ENCODE data around the gene C20orf202.

The C20orf202 gene

GRCh38 chr20:1188347-1188746, 14.9 kb upstream of the C20orf202 start:
- Mint-ChIP-seq H3K27me3 (ENCODE audit: low read depth) (peaks cover 37% of the 10 kb centered on the region), H3K27ac (no peak overlapping the region), H3K4me1 (ENCODE audit: low read depth) (peaks cover 6% of the 10 kb centered on the region), H3K36me3 (ENCODE audit: low read depth) (peaks cover 2% of the 10 kb centered on the region), H3K9me3 (no peaks in the 10 kb centered on the region), H3K4me3 (no peak overlapping the region)
- DNase-seq (ENCODE audit: low spot score), result no peak

GRCh38 chr20:1189827-1190226, 13.4 kb upstream of the C20orf202 start:
- no peaks in the 10 kb centered on the region for H3K9me3 Mint-ChIP-seq
- no peak for DNase-seq (ENCODE audit: low spot score)
- peaks cover 4% of the 10 kb centered on the region for H3K4me1 Mint-ChIP-seq (ENCODE audit: low read depth)
- H3K27me3 Mint-ChIP-seq (ENCODE audit: low read depth), result peaks cover 23% of the 10 kb centered on the region
- no peaks in the 10 kb centered on the region for H3K36me3 Mint-ChIP-seq (ENCODE audit: low read depth)
- H3K27ac Mint-ChIP-seq, result no peak overlapping the region
- H3K4me3 Mint-ChIP-seq, result no peak overlapping the region

- H3K9me3 Mint-ChIP-seq, result no peaks in the 10 kb centered on the region
- DNase-seq (ENCODE audit: low spot score), result no peak
- no peaks in the 10 kb centered on the region for H3K36me3 Mint-ChIP-seq (ENCODE audit: low read depth)
- peaks cover 24% of the 10 kb centered on the region for H3K27me3 Mint-ChIP-seq (ENCODE audit: low read depth)
- no peak overlapping the region for H3K27ac Mint-ChIP-seq
- H3K4me1 Mint-ChIP-seq (ENCODE audit: low read depth), result peaks cover 3% of the 10 kb centered on the region
- H3K4me3 Mint-ChIP-seq, result no peak overlapping the region
These were observed 12.4 kb upstream of the C20orf202 start for GRCh38 chr20:1190847-1191246.

- Mint-ChIP-seq H3K9me3 (no peaks in the 10 kb centered on the region), H3K4me1 (ENCODE audit: low read depth) (no peaks in the 10 kb centered on the region), H3K27me3 (ENCODE audit: low read depth) (peaks cover 22% of the 10 kb centered on the region), H3K27ac (no peak overlapping the region), H3K36me3 (ENCODE audit: low read depth) (no peaks in the 10 kb centered on the region), H3K4me3 (no peak overlapping the region)
- no peak for DNase-seq (ENCODE audit: low spot score)
These were observed 12.0 kb upstream of the C20orf202 start for GRCh38 chr20:1191299-1191698.

- no peak for DNase-seq (ENCODE audit: low spot score)
- Mint-ChIP-seq H3K27ac (no peak overlapping the region), H3K4me1 (ENCODE audit: low read depth) (peaks cover 3% of the 10 kb centered on the region), H3K36me3 (ENCODE audit: low read depth) (no peaks in the 10 kb centered on the region), H3K9me3 (no peaks in the 10 kb centered on the region), H3K4me3 (no peak overlapping the region), H3K27me3 (ENCODE audit: low read depth) (peaks cover 13% of the 10 kb centered on the region)
These were observed 8.0 kb upstream of the C20orf202 start for GRCh38 chr20:1195226-1195625.

- Mint-ChIP-seq H3K36me3 (ENCODE audit: low read depth) (no peaks in the 10 kb centered on the region), H3K4me1 (ENCODE audit: low read depth) (peaks cover 4% of the 10 kb centered on the region), H3K9me3 (no peaks in the 10 kb centered on the region), H3K27me3 (ENCODE audit: low read depth) (peaks cover 7% of the 10 kb centered on the region), H3K27ac (no peak overlapping the region), H3K4me3 (no peak overlapping the region)
- DNase-seq (ENCODE audit: low spot score), result no peak
These were observed 6.6 kb upstream of the C20orf202 start for GRCh38 chr20:1196634-1197033.

- peaks cover 4% of the 10 kb centered on the region for H3K4me1 Mint-ChIP-seq (ENCODE audit: low read depth)
- no peaks in the 10 kb centered on the region for H3K36me3 Mint-ChIP-seq (ENCODE audit: low read depth)
- DNase-seq (ENCODE audit: low spot score), result no peak
- peaks cover 7% of the 10 kb centered on the region for H3K27me3 Mint-ChIP-seq (ENCODE audit: low read depth)
- H3K27ac Mint-ChIP-seq, result no peak overlapping the region
- H3K9me3 Mint-ChIP-seq, result no peaks in the 10 kb centered on the region
- no peak overlapping the region for H3K4me3 Mint-ChIP-seq
These were observed 5.5 kb upstream of the C20orf202 start for GRCh38 chr20:1197801-1198200.

GRCh38 chr20:1198751-1199150, 4.5 kb upstream of the C20orf202 start:
- H3K4me3 Mint-ChIP-seq, result no peak overlapping the region
- no peak overlapping the region for H3K27ac Mint-ChIP-seq
- H3K36me3 Mint-ChIP-seq (ENCODE audit: low read depth), result no peaks in the 10 kb centered on the region
- peaks cover 4% of the 10 kb centered on the region for H3K4me1 Mint-ChIP-seq (ENCODE audit: low read depth)
- peaks cover 6% of the 10 kb centered on the region for H3K27me3 Mint-ChIP-seq (ENCODE audit: low read depth)
- DNase-seq (ENCODE audit: low spot score), result no peak
- H3K9me3 Mint-ChIP-seq, result no peaks in the 10 kb centered on the region

GRCh38 chr20:1199212-1199873, 3.9 kb upstream of the C20orf202 start:
- Mint-ChIP-seq H3K4me1 (ENCODE audit: low read depth) (peaks cover 4% of the 10 kb centered on the region), H3K4me3 (no peak overlapping the region), H3K27ac (no peak overlapping the region), H3K9me3 (no peaks in the 10 kb centered on the region), H3K36me3 (ENCODE audit: low read depth) (no peaks in the 10 kb centered on the region), H3K27me3 (ENCODE audit: low read depth) (peaks cover 8% of the 10 kb centered on the region)
- DNase-seq (ENCODE audit: low spot score), result no peak

- no peak for DNase-seq (ENCODE audit: low spot score)
- Mint-ChIP-seq H3K36me3 (ENCODE audit: low read depth) (no peaks in the 10 kb centered on the region), H3K4me1 (ENCODE audit: low read depth) (peaks cover 4% of the 10 kb centered on the region), H3K27ac (no peak overlapping the region), H3K4me3 (no peak overlapping the region), H3K27me3 (ENCODE audit: low read depth) (peaks cover 8% of the 10 kb centered on the region), H3K9me3 (no peaks in the 10 kb centered on the region)
These were observed 3.3 kb upstream of the C20orf202 start for GRCh38 chr20:1199964-1200363.

GRCh38 chr20:1203630-1204029, 376 bp downstream of the C20orf202 start:
- H3K4me1 Mint-ChIP-seq (ENCODE audit: low read depth), result peaks cover 4% of the 10 kb centered on the region
- H3K27ac Mint-ChIP-seq, result no peak overlapping the region
- no peaks in the 10 kb centered on the region for H3K9me3 Mint-ChIP-seq
- H3K4me3 Mint-ChIP-seq, result no peak overlapping the region
- H3K27me3 Mint-ChIP-seq (ENCODE audit: low read depth), result peaks cover 16% of the 10 kb centered on the region
- no peak for DNase-seq (ENCODE audit: low spot score)
- H3K36me3 Mint-ChIP-seq (ENCODE audit: low read depth), result no peaks in the 10 kb centered on the region

GRCh38 chr20:1204113-1204512, 859 bp downstream of the C20orf202 start:
- Mint-ChIP-seq H3K4me1 (ENCODE audit: low read depth) (peaks cover 4% of the 10 kb centered on the region), H3K9me3 (no peaks in the 10 kb centered on the region), H3K4me3 (no peak overlapping the region), H3K36me3 (ENCODE audit: low read depth) (no peaks in the 10 kb centered on the region), H3K27ac (no peak overlapping the region), H3K27me3 (ENCODE audit: low read depth) (peaks cover 19% of the 10 kb centered on the region)
- no peak for DNase-seq (ENCODE audit: low spot score)

GRCh38 chr20:1204576-1204975, 1.3 kb downstream of the C20orf202 start:
- Mint-ChIP-seq H3K4me3 (no peak overlapping the region), H3K27ac (no peak overlapping the region), H3K36me3 (ENCODE audit: low read depth) (no peaks in the 10 kb centered on the region), H3K9me3 (no peaks in the 10 kb centered on the region), H3K4me1 (ENCODE audit: low read depth) (peaks cover 4% of the 10 kb centered on the region), H3K27me3 (ENCODE audit: low read depth) (peaks cover 21% of the 10 kb centered on the region)
- no peak for DNase-seq (ENCODE audit: low spot score)

- Mint-ChIP-seq H3K4me3 (no peak overlapping the region), H3K27ac (no peak overlapping the region)
These were observed 2.5 kb downstream of the C20orf202 start for GRCh38 chr20:1205802-1206201.

More at GRCh38 chr20:1205802-1206201, 2.5 kb downstream of the C20orf202 start:
- H3K4me1 Mint-ChIP-seq (ENCODE audit: low read depth), result no peaks in the 10 kb centered on the region
- H3K9me3 Mint-ChIP-seq, result no peaks in the 10 kb centered on the region
- H3K36me3 Mint-ChIP-seq (ENCODE audit: low read depth), result no peaks in the 10 kb centered on the region
- DNase-seq (ENCODE audit: low spot score), result no peak
- peaks cover 25% of the 10 kb centered on the region for H3K27me3 Mint-ChIP-seq (ENCODE audit: low read depth)
